Hepatocyte (in vitro differentiated cells): ENCODE measurements around the gene SEPTIN8. TPM values are rescaled to one million over a fixed set of nuclear protein-coding genes. Genes with fewer than 3 reads are reported as not detected.

Experiments used
- DNase-seq: peaks from one replicate; pipeline ENCODE4 v3.0.0-alpha.2; 2016; ENCODE audit warnings: low spot score
- H2AFZ ChIP-seq: fragments of 200-600 bp; sonication (generic); 2 replicates; pipeline ENCODE4 v1.6.0; 2016; ENCODE audit warnings: antibody characterized with exemption, mild to moderate bottlenecking
- H3K27ac ChIP-seq: fragments of 200-600 bp; sonication (generic); 2 replicates; pipeline ENCODE4 v1.5.1; 2016; ENCODE audit warnings: mild to moderate bottlenecking
- H3K27me3 ChIP-seq: fragments of 200-600 bp; sonication (generic); 2 replicates; pipeline ENCODE4 v1.6.1; 2016
- H3K36me3 ChIP-seq: fragments of 200-600 bp; sonication (generic); replicated peaks from 2 replicates; pipeline ENCODE4 v1.5.1; 2016; ENCODE audit warnings: low read depth; ENCODE audit not compliant: insufficient read depth
- H3K4me1 ChIP-seq: fragments of 200-600 bp; sonication (generic); 2 replicates; pipeline ENCODE4 v1.5.1; 2016; ENCODE audit warnings: mild to moderate bottlenecking, moderate library complexity; ENCODE audit not compliant: insufficient read depth
- H3K4me2 ChIP-seq: fragments of 200-600 bp; sonication (generic); 2 replicates; pipeline ENCODE4 v1.6.0; 2016
- H3K4me3 ChIP-seq: fragments of 200-600 bp; sonication (generic); 2 replicates; pipeline ENCODE4 v1.5.1; 2016; ENCODE audit warnings: mild to moderate bottlenecking
- H3K79me2 ChIP-seq: fragments of 200-600 bp; sonication (generic); 2 replicates; pipeline ENCODE4 v1.6.0; 2017; ENCODE audit warnings: mild to moderate bottlenecking
- H3K9me2 ChIP-seq: fragments of 200-600 bp; sonication (generic); replicated peaks from 2 replicates; pipeline ENCODE4 v1.6.0; 2017; ENCODE audit warnings: mild to moderate bottlenecking; ENCODE audit not compliant: insufficient read depth
- H3K9me3 ChIP-seq: fragments of 200-600 bp; sonication (generic); 2 replicates; pipeline ENCODE4 v1.5.1; 2016; ENCODE audit warnings: low read depth, mild to moderate bottlenecking
- H4K20me1 ChIP-seq: fragments of 200-600 bp; sonication (generic); 2 replicates; pipeline ENCODE4 v1.6.0; 2016; ENCODE audit warnings: mild to moderate bottlenecking; ENCODE audit not compliant: insufficient read depth, poor library complexity, severe bottlenecking
- EZH2 ChIP-seq: fragments of 200-600 bp; sonication (generic); IDR thresholded peaks from 2 replicates; pipeline ENCODE4 v1.6.1; 2016; ENCODE audit warnings: antibody characterized with exemption, mild to moderate bottlenecking, borderline replicate concordance
- EZH2phosphoT487 ChIP-seq: fragments of 200-600 bp; sonication (generic); IDR thresholded peaks from one replicate; pipeline ENCODE4 v1.6.1; 2018; ENCODE audit warnings: antibody characterized with exemption, mild to moderate bottlenecking, low read depth, moderate library complexity; ENCODE audit not compliant: unreplicated experiment, severe bottlenecking
- WGBS: methylation state at CpG from one replicate; pipeline ENCODE4 v1.1.6; 2016; ENCODE audit warnings: low lambda C conversion rate; ENCODE audit errors: missing lambda C conversion rate; 5-methylcytosine and 5-hydroxymethylcytosine counted together
- polyA plus RNA-seq: library from polyadenylated mRNA; unstranded; fragments of >200 nt; fragmentation: Nextera tagmentation; extraction: Ambion mirVana; gene quantifications from 2 replicates; pipeline ENCODE4 v1.2.1, GENCODE V29; 2016
- total RNA-seq: library from RNA; depleted of rRNA; stranded (reverse); fragments of >200 nt; gene quantifications from 2 replicates; pipeline ENCODE4 v1.2.3, GENCODE V29; 2014
- TF ChIP-seq, protein P1 (sequence below): fragments of 200-600 bp; sonication (generic); IDR thresholded peaks from 2 replicates; pipeline ENCODE4 v1.5.1; 2016; ENCODE audit warnings: antibody characterized with exemption, mild to moderate bottlenecking; ENCODE audit not compliant: poor library complexity

SEPTIN8 gene
- total and polyA plus RNA-seq, 2 experiments from 2014 or later = 18.7 to 41.9 TPM

DNA sequence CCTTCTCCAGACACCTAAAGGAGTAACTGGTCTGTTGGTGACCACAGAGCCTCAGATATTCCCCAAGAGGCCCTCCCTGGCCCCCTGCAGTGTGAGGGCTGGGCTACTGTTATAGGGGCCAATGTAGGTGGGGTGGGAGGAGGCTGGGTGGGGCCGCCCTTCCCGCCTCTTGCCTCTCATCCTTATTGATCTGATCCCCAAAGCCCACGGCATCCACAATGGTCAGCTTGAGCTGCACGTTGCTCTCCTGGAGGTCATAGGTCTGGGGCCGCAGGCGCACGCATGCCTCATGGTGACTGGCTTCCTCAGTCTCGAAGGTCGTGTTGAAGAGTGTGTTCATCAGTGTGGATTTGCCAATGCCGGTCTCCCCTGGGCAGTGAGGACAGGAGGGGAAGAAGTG, 13.0 kb downstream of the SEPTIN8 start:
- no peaks in the 10 kb centered on the region for H3K9me2 ChIP-seq
- no peaks in the 10 kb centered on the region for H3K4me1 ChIP-seq
- H3K79me2 ChIP-seq = peaks cover 30% of the 10 kb centered on the region
- WGBS = 95% methylated on average over 10 of the region's 10 CpGs
- H3K4me3 ChIP-seq = no peak overlapping the region
- H3K27ac ChIP-seq = no peak overlapping the region
- no peak for DNase-seq
- no peak for TF ChIP-seq EZH2phosphoT487
- TF ChIP-seq EZH2 = no peak
- TF ChIP-seq, protein P1, sequence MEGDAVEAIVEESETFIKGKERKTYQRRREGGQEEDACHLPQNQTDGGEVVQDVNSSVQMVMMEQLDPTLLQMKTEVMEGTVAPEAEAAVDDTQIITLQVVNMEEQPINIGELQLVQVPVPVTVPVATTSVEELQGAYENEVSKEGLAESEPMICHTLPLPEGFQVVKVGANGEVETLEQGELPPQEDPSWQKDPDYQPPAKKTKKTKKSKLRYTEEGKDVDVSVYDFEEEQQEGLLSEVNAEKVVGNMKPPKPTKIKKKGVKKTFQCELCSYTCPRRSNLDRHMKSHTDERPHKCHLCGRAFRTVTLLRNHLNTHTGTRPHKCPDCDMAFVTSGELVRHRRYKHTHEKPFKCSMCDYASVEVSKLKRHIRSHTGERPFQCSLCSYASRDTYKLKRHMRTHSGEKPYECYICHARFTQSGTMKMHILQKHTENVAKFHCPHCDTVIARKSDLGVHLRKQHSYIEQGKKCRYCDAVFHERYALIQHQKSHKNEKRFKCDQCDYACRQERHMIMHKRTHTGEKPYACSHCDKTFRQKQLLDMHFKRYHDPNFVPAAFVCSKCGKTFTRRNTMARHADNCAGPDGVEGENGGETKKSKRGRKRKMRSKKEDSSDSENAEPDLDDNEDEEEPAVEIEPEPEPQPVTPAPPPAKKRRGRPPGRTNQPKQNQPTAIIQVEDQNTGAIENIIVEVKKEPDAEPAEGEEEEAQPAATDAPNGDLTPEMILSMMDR = no peak
- H2AFZ ChIP-seq = no peak overlapping the region
- no peaks in the 10 kb centered on the region for H3K9me3 ChIP-seq
- H3K27me3 ChIP-seq = no peaks in the 10 kb centered on the region
- no peaks in the 10 kb centered on the region for H4K20me1 ChIP-seq
- H3K4me2 ChIP-seq = no peak overlapping the region
- no peaks in the 10 kb centered on the region for H3K36me3 ChIP-seq

- H3K4me2 ChIP-seq = no peak overlapping the region
- no peaks in the 10 kb centered on the region for H3K4me1 ChIP-seq
- H3K4me3 ChIP-seq = no peak overlapping the region
- no peak overlapping the region for H3K27ac ChIP-seq
- H3K9me2 ChIP-seq = no peaks in the 10 kb centered on the region
- H3K36me3 ChIP-seq = no peaks in the 10 kb centered on the region
- 98% methylated on average over 17 of the region's 17 CpGs for WGBS
- H3K79me2 ChIP-seq = peaks cover 23% of the 10 kb centered on the region
- H2AFZ ChIP-seq = no peak overlapping the region
- H3K9me3 ChIP-seq = no peaks in the 10 kb centered on the region
- H4K20me1 ChIP-seq = no peaks in the 10 kb centered on the region
- no peaks in the 10 kb centered on the region for H3K27me3 ChIP-seq
- no peak for TF ChIP-seq EZH2
- TF ChIP-seq EZH2phosphoT487 = no peak
- TF ChIP-seq, protein P1 = no peak
- no peak for DNase-seq
Observed at GRCh38 chr5:132763181-132764036, 13.6 kb downstream of the SEPTIN8 start.

GRCh38 chr5:132762246-132763000, 14.6 kb downstream of the SEPTIN8 start:
- Histone ChIP-seq H3K27me3 (no peaks in the 10 kb centered on the region), H3K79me2 (peaks cover 15% of the 10 kb centered on the region), H3K4me1 (no peaks in the 10 kb centered on the region), H3K4me3 (no peak overlapping the region), H4K20me1 (no peaks in the 10 kb centered on the region), H3K9me2 (no peaks in the 10 kb centered on the region), H3K36me3 (no peaks in the 10 kb centered on the region), H3K4me2 (no peak overlapping the region), H3K27ac (no peak overlapping the region), H3K9me3 (no peaks in the 10 kb centered on the region), H2AFZ (no peak overlapping the region)
- DNase-seq = no peak
- WGBS = 89% methylated on average over 11 of the region's 11 CpGs
- TF ChIP-seq, protein P1 = no peak
- TF ChIP-seq EZH2phosphoT487 (no peak), EZH2 (no peak)
